Psoas muscle (tissue), 8 donors: Measurements from ENCODE around the gene CRMP1. TPM values are rescaled to one million over a fixed set of nuclear protein-coding genes. Genes with fewer than 3 reads are reported as not detected.

Source experiments
- ATAC-seq, 4 donors: fragments of 200-7000 bp; cut with Tn5 transposase; one replicate each; pipeline ENCODE4 v1.9.1; 2020; ENCODE audit warnings: moderate library complexity in 3 of 4, mild to moderate bottlenecking in 2 of 4
- DNase-seq, 2 donors: peaks; one replicate each; pipeline ENCODE4 v3.0.0-alpha.2; 2020
- H3K27ac ChIP-seq: fragments of 200-600 bp; one replicate; pipeline ENCODE4 v1.8.0; 2022
- H3K27me3 ChIP-seq, 3 donors: fragments of 200-600 bp in 1 of 3; one replicate each; pipeline versions ENCODE4 v1.6.1 to v1.8.0; 2013 to 2022; ENCODE audit warnings: low read length in 2 of 3, mild to moderate bottlenecking in 2 of 3, moderate library complexity in 1 of 3; ENCODE audit not compliant: insufficient read depth in 3 of 3
- H3K36me3 ChIP-seq, 2 donors: fragments of 200-600 bp in 1 of 2; one replicate each; pipeline versions ENCODE4 v1.6.1 to v1.8.0; 2013 to 2022; ENCODE audit warnings: low read depth in 1 of 2, mild to moderate bottlenecking in 1 of 2, moderate library complexity in 1 of 2; ENCODE audit not compliant: insufficient read depth in 1 of 2
- H3K4me1 ChIP-seq: fragments of 200-600 bp; one replicate; pipeline ENCODE4 v1.8.0; 2022
- H3K4me3 ChIP-seq: fragments of 200-600 bp; one replicate; pipeline ENCODE4 v1.8.0; 2022; ENCODE audit warnings: mild to moderate bottlenecking
- H3K9me3 ChIP-seq: fragments of 200-600 bp; one replicate; pipeline ENCODE4 v1.8.0; 2022
- CTCF ChIP-seq: fragments of 200-600 bp; IDR thresholded peaks from one replicate; pipeline ENCODE4 v1.8.0; 2022; ENCODE audit warnings: antibody characterized with exemption
- WGBS, 3 donors: extraction: QIAGEN DNeasy Blood & Tissue Kit; methylation state at CpG; one replicate each; pipeline versions ENCODE4 v1.1.6 to v1.1.7; 2013; 5-methylcytosine and 5-hydroxymethylcytosine counted together
- intact Hi-C, 2 donors: fragments of 100-400 bp; cut with DNase I; formaldehyde crosslinking; loops; one replicate each; pipeline versions ENCODE4 v1.11.0 to v1.14.2; 2022
- polyA plus RNA-seq, 3 donors: library from polyadenylated mRNA; stranded (reverse); fragments of 200-250 nt; gene quantifications; one replicate each; pipeline ENCODE4 v1.2.3, GENCODE V29; 2013
- total RNA-seq, 4 donors: library from RNA; stranded (reverse); fragmentation: NEBNext Ultra II Directional in 2 of 4; extraction: Animal tissue kit (Norgen Biotek cat#: 25700) in 2 of 4; gene quantifications; one replicate each; pipeline versions ENCODE4 v1.2.1 to v1.2.4, GENCODE V29; 2021 to 2023
- donor health status: healthy with polysubstance abuse.
- donor health status: DM: no; HTN: no; CAD: no; lungs with moderate emphysema.
- donor health status: Bipolar disorder and iron deficiency.
- donor health status: healthy.
- donor health status: DM: yes; HTN: yes; CAD: no.
- donor health status: DM: no; HTN: no; CAD: no.
- donor health status: DM: no; HTN: no; CAD: no.
- donor health status: DM: yes; HTN: yes; CAD: no.

CRMP1 gene
- total and polyA plus RNA-seq, 7 donors = 0.10 to 0.89 (median 0.39) TPM

- intact Hi-C loops = no loop called here
- no peaks in the 10 kb centered on the region for H3K36me3 ChIP-seq
- ATAC-seq = no peak
Measured at GRCh38 chr4:5877392-5877791, 15.5 kb downstream of the CRMP1 start.

GRCh38 chr4:5874811-5875449 is 18.0 kb downstream of the CRMP1 start:
- DNase-seq (no peak), ATAC-seq (no peak)
- Histone ChIP-seq H3K27ac (no peak overlapping the region), H3K4me3 (no peak overlapping the region), H3K36me3 (no peaks in the 10 kb centered on the region), H3K9me3 (no peaks in the 10 kb centered on the region), H3K4me1 (no peaks in the 10 kb centered on the region), H3K27me3 (peaks cover 0 to 13% (median under 1%) of the 10 kb centered on the region in 3 donors)
- TF ChIP-seq CTCF = no peak
- WGBS, 3 donors = 14 to 22% (median 16%) methylated on average over 6 of the region's 6 CpGs
- intact Hi-C loops = no loop called here

More at GRCh38 chr4:5877392-5877791, 15.5 kb downstream of the CRMP1 start:
- Histone ChIP-seq H3K4me1 (no peaks in the 10 kb centered on the region), H3K27me3 (peaks cover 0 to 18% (median 0%) of the 10 kb centered on the region in 3 donors), H3K27ac (no peak overlapping the region), H3K4me3 (no peak overlapping the region), H3K9me3 (no peaks in the 10 kb centered on the region)
- no peak for DNase-seq
- 50 to 59% (median 57%) methylated on average over 9 of the region's 9 CpGs for WGBS, 3 donors
- TF ChIP-seq CTCF = no peak

GRCh38 chr4:5870701-5871100 is 22.2 kb downstream of the CRMP1 start:
- no peaks in the 10 kb centered on the region for H3K4me1 ChIP-seq
- peaks cover 0 to 6% (median 5%) of the 10 kb centered on the region in 3 donors for H3K27me3 ChIP-seq
- intact Hi-C loops = no loop called here
- DNase-seq = no peak
- no peak overlapping the region for H3K27ac ChIP-seq
- H3K9me3 ChIP-seq = no peaks in the 10 kb centered on the region
- H3K4me3 ChIP-seq = no peak overlapping the region
- 53 to 62% (median 60%) methylated on average over 13 of the region's 13 CpGs for WGBS, 3 donors
- no peak for ATAC-seq
- TF ChIP-seq CTCF = no peak
- H3K36me3 ChIP-seq = no peaks in the 10 kb centered on the region

- WGBS, 3 donors = 63 to 75% (median 67%) methylated on average over 14 of the region's 14 CpGs
- intact Hi-C loops = no loop called here
- Histone ChIP-seq H3K27me3 (peaks cover 0 to 6% (median 5%) of the 10 kb centered on the region in 3 donors), H3K4me1 (no peaks in the 10 kb centered on the region), H3K36me3 (no peaks in the 10 kb centered on the region), H3K27ac (no peak overlapping the region), H3K4me3 (no peak overlapping the region), H3K9me3 (no peaks in the 10 kb centered on the region)
- DNase-seq (no peak), ATAC-seq (no peak)
- TF ChIP-seq CTCF = no peak
Measured at GRCh38 chr4:5869966-5870619, 22.8 kb downstream of the CRMP1 start.
